ENCODE measurements around the gene LRRC32.

GRCh38 chr11:76688146-76688545 lies 17.6 kb upstream of the LRRC32 start:
- no peak for TF ChIP-seq L3MBTL2 (conservative IDR thresholded peaks at IDR 0.05)
- TF ChIP-seq ARNT (IDR thresholded peaks at IDR 0.05), result no peak
- TF ChIP-seq FOXM1 (IDR thresholded peaks at IDR 0.05; ENCODE audit: borderline replicate concordance), result no peak
- no peak for TF ChIP-seq TARDBP (IDR thresholded peaks at IDR 0.05)
- TF ChIP-seq SUZ12 (IDR thresholded peaks at IDR 0.05), result no peak
- no peak for TF ChIP-seq SP1 (IDR thresholded peaks at IDR 0.05)
- no peak for TF ChIP-seq BHLHE40 (IDR thresholded peaks at IDR 0.05; ENCODE audit: borderline replicate concordance)
- no peak for TF ChIP-seq ELF4 (IDR thresholded peaks at IDR 0.05)
- TF ChIP-seq NFRKB (IDR thresholded peaks at IDR 0.05), result no peak
- no peak for TF ChIP-seq FOXK2 (IDR thresholded peaks at IDR 0.05)

All from HEK293T (cell line).